ENCODE data around the gene TRPM3.

DNA sequence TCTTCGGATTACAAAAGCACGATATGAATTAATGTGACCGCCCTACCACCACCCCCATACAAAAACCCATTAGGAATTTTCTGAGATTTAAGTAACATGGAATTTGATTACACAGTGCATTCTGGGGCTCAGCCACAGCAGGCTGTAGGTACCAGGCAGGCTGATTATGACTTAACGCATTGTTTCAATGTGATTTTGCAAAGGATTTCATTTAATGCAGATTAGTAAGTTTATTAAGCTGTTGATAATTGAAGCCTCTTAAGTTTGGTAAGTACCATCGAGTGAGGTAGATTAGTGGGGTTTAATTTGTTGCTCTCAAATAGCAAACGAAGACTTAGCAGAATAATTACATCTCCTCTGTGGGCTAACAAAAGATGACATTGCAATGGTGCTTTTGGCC, 240.1 kb downstream of the TRPM3 start:
- TF ChIP-seq TAF1 (conservative IDR thresholded peaks at IDR 0.05) (no peak), SP1 (IDR thresholded peaks at IDR 0.05) (no peak)
- TF ChIP-seq, protein P1, sequence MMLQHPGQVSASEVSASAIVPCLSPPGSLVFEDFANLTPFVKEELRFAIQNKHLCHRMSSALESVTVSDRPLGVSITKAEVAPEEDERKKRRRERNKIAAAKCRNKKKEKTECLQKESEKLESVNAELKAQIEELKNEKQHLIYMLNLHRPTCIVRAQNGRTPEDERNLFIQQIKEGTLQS (IDR thresholded peaks at IDR 0.05), result no peak
- TF ChIP-seq, protein P2, sequence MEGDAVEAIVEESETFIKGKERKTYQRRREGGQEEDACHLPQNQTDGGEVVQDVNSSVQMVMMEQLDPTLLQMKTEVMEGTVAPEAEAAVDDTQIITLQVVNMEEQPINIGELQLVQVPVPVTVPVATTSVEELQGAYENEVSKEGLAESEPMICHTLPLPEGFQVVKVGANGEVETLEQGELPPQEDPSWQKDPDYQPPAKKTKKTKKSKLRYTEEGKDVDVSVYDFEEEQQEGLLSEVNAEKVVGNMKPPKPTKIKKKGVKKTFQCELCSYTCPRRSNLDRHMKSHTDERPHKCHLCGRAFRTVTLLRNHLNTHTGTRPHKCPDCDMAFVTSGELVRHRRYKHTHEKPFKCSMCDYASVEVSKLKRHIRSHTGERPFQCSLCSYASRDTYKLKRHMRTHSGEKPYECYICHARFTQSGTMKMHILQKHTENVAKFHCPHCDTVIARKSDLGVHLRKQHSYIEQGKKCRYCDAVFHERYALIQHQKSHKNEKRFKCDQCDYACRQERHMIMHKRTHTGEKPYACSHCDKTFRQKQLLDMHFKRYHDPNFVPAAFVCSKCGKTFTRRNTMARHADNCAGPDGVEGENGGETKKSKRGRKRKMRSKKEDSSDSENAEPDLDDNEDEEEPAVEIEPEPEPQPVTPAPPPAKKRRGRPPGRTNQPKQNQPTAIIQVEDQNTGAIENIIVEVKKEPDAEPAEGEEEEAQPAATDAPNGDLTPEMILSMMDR (IDR thresholded peaks at IDR 0.05; ENCODE audit: low read depth, low read length, missing input control), result no peak
- TF ChIP-seq, protein P3, sequence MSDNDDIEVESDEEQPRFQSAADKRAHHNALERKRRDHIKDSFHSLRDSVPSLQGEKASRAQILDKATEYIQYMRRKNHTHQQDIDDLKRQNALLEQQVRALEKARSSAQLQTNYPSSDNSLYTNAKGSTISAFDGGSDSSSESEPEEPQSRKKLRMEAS (IDR thresholded peaks at IDR 0.05), result no peak

Data from liver (tissue), 3 donors.